Measurements from ENCODE around the gene DDX54. TPM values are rescaled to one million over a fixed set of nuclear protein-coding genes. Genes with fewer than 3 reads are reported as not detected.

DDX54 gene
- total RNA-seq, 2 donors from 2014 or later = 27.3 to 84.2 TPM

DNA sequence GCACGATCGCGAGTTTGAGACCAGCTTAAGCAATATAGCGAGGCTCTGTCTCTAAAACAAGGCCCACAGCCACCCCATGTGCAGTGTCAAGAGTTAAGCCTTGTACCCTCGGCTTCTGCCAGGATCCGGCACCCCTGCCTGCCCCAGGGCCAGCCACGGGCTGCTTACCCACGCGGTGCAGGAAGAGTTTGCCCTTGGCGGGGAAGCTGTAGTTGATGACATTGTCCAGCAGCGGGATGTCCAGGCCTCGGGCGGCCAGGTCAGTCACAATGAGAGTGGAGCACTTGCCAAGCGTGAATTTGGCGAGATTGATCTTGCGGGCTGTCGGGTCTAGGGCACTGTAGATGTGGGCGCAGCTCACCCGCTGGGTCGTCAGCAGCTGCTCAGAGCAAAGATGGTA, 13.1 kb downstream of the DDX54 start:
- H3K36me3 ChIP-seq = peaks cover 68% of the 10 kb centered on the region
- H3K27ac ChIP-seq = no peak overlapping the region
- no peaks in the 10 kb centered on the region for H3K4me1 ChIP-seq (ENCODE audit: control insufficient read depth in 1 of 2, low read depth in 2 of 2)
- DNase-seq (ENCODE audit: low spot score) = no peak
- H3K4me3 ChIP-seq = no peak overlapping the region
- no peak for TF ChIP-seq CTCF (IDR thresholded peaks at IDR 0.05)
- no peaks in the 10 kb centered on the region for H3K27me3 ChIP-seq (replicated peaks; ENCODE audit: insufficient read depth)
- no peaks in the 10 kb centered on the region for H3K9me3 ChIP-seq
- ATAC-seq (ENCODE audit: insufficient number of reproducible peaks, low FRiP score, low read depth) = no peak

GRCh38 chr12:113171543-113171942, 13.7 kb downstream of the DDX54 start:
- no peak for TF ChIP-seq CTCF (IDR thresholded peaks at IDR 0.05)
- no peaks in the 10 kb centered on the region for H3K4me1 ChIP-seq (ENCODE audit: control insufficient read depth in 1 of 2, low read depth in 2 of 2)
- peaks cover 67% of the 10 kb centered on the region for H3K36me3 ChIP-seq

DNA sequence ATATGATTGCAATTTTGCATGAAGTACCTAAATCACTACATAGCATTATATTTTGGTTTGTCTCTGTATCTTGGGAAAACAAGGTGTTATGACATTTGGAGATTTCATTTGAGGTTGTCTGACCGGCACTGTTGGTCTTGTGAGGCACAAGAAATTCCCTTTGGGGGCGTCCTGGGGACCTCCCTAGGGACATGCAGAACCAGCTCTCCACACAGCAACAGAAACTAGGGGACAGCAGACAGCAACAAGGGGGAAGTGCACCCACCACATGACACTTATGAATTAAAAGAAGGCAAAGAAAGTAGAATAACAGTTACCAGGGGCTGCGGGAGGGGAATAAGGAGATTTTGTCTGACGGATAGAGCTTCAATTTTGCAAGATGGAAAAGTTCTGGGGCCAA, 14.4 kb downstream of the DDX54 start:
- no peak overlapping the region for H3K27ac ChIP-seq
- no peak overlapping the region for H3K4me3 ChIP-seq
- TF ChIP-seq CTCF (IDR thresholded peaks at IDR 0.05) = no peak
- no peak for ATAC-seq (ENCODE audit: insufficient number of reproducible peaks, low FRiP score, low read depth)
- no peaks in the 10 kb centered on the region for H3K27me3 ChIP-seq (replicated peaks; ENCODE audit: insufficient read depth)
- no peaks in the 10 kb centered on the region for H3K9me3 ChIP-seq
- peaks cover 71% of the 10 kb centered on the region for H3K36me3 ChIP-seq
- H3K4me1 ChIP-seq (ENCODE audit: control insufficient read depth in 1 of 2, low read depth in 2 of 2) = no peaks in the 10 kb centered on the region
- DNase-seq (ENCODE audit: low spot score) = no peak

More at GRCh38 chr12:113171543-113171942, 13.7 kb downstream of the DDX54 start:
- Histone ChIP-seq H3K9me3 (no peaks in the 10 kb centered on the region), H3K4me3 (no peak overlapping the region), H3K27ac (no peak overlapping the region), H3K27me3 (replicated peaks; ENCODE audit: insufficient read depth) (no peaks in the 10 kb centered on the region)
- ATAC-seq (ENCODE audit: insufficient number of reproducible peaks, low FRiP score, low read depth) (no peak), DNase-seq (ENCODE audit: low spot score) (no peak)

GRCh38 chr12:113170457-113170856, 14.8 kb downstream of the DDX54 start:
- no peak overlapping the region for H3K27ac ChIP-seq
- H3K27me3 ChIP-seq (replicated peaks; ENCODE audit: insufficient read depth) = no peaks in the 10 kb centered on the region
- no peak overlapping the region for H3K4me3 ChIP-seq
- no peak for TF ChIP-seq CTCF (IDR thresholded peaks at IDR 0.05)
- ATAC-seq (ENCODE audit: insufficient number of reproducible peaks, low FRiP score, low read depth) (no peak), DNase-seq (ENCODE audit: low spot score) (no peak)
- H3K9me3 ChIP-seq = no peaks in the 10 kb centered on the region
- H3K4me1 ChIP-seq (ENCODE audit: control insufficient read depth in 1 of 2, low read depth in 2 of 2) = no peaks in the 10 kb centered on the region
- H3K36me3 ChIP-seq = peaks cover 75% of the 10 kb centered on the region

- ATAC-seq (ENCODE audit: insufficient number of reproducible peaks, low FRiP score, low read depth) (no peak), DNase-seq (ENCODE audit: low spot score) (no peak)
- Histone ChIP-seq H3K4me1 (ENCODE audit: control insufficient read depth in 1 of 2, low read depth in 2 of 2) (no peaks in the 10 kb centered on the region), H3K27me3 (replicated peaks; ENCODE audit: insufficient read depth) (no peaks in the 10 kb centered on the region), H3K36me3 (peaks cover 79% of the 10 kb centered on the region), H3K4me3 (no peak overlapping the region), H3K9me3 (no peaks in the 10 kb centered on the region), H3K27ac (no peak overlapping the region)
- no peak for TF ChIP-seq CTCF (IDR thresholded peaks at IDR 0.05)
These were observed 15.6 kb downstream of the DDX54 start for GRCh38 chr12:113169697-113170096.

Data from thoracic aorta (tissue), 2 donors.